Hepatocyte (in vitro differentiated cells): ENCODE results near the gene BNIPL.

Source experiments
- EZH2 ChIP-seq: fragments of 200-600 bp; sonication (generic); IDR thresholded peaks from 2 replicates; pipeline ENCODE4 v1.6.1; 2016; ENCODE audit warnings: antibody characterized with exemption, mild to moderate bottlenecking, borderline replicate concordance
- TF ChIP-seq, protein P1 (sequence below): fragments of 200-600 bp; sonication (generic); IDR thresholded peaks from 2 replicates; pipeline ENCODE4 v1.5.1; 2016; ENCODE audit warnings: antibody characterized with exemption, mild to moderate bottlenecking; ENCODE audit not compliant: poor library complexity

GRCh38 chr1:151062741-151063371, 26.5 kb downstream of the BNIPL start:
- TF ChIP-seq, protein P1, sequence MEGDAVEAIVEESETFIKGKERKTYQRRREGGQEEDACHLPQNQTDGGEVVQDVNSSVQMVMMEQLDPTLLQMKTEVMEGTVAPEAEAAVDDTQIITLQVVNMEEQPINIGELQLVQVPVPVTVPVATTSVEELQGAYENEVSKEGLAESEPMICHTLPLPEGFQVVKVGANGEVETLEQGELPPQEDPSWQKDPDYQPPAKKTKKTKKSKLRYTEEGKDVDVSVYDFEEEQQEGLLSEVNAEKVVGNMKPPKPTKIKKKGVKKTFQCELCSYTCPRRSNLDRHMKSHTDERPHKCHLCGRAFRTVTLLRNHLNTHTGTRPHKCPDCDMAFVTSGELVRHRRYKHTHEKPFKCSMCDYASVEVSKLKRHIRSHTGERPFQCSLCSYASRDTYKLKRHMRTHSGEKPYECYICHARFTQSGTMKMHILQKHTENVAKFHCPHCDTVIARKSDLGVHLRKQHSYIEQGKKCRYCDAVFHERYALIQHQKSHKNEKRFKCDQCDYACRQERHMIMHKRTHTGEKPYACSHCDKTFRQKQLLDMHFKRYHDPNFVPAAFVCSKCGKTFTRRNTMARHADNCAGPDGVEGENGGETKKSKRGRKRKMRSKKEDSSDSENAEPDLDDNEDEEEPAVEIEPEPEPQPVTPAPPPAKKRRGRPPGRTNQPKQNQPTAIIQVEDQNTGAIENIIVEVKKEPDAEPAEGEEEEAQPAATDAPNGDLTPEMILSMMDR: no peak
- no peak for TF ChIP-seq EZH2
